GM12801 (cell line): ENCODE data around the gene ASPG.

Experiments used
- CTCF ChIP-seq: IDR thresholded peaks from one replicate; pipeline ENCODE4 v1.5.1; 2011; ENCODE audit warnings: control low read depth; ENCODE audit not compliant: insufficient read length; ENCODE audit errors: extremely low read depth

Gene ASPG

DNA sequence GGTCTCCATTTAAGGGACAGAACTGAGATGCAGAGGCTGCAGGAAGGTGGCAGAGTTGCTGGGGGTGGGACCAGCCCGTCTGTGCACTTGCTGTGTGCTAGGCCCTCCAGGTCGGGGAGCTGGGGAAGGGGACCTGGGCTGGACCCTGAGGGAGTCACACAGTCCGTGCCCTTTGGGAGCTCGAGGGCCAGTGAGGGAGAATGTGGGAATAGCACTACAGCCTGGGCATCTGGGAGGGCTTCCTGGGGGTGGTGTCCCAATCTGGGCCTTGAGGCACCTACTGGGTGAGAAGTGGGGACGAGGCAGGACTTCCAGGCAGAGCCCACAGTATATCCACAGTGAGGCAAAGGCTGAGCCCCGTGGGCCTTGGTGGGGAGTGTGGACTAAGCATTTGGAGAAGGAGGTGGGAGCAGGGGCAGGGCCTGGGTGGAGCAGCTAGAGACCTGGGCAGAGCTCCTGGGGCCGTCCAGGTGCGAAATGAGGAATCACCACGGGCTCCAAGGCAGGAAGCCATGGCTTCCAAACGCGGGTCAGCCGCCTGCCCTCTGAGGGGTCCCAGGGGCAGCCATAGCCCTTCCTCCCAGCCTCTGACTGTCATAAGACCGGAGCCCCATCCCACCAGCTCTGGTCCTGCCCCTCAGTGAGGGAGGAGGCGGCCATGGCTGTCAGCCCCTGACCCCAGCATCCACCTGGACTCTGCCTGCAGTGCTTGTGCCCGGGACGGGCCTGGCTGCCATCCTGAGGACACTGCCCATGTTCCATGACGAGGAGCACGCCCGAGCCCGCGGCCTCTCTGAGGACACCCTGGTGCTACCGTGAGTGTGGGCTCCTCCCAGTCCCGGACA lies 6.6 kb downstream of the ASPG start:
- TF ChIP-seq CTCF, result no peak

GRCh38 chr14:104092931-104093365 lies 7.4 kb downstream of the ASPG start:
- TF ChIP-seq CTCF, result no peak

DNA sequence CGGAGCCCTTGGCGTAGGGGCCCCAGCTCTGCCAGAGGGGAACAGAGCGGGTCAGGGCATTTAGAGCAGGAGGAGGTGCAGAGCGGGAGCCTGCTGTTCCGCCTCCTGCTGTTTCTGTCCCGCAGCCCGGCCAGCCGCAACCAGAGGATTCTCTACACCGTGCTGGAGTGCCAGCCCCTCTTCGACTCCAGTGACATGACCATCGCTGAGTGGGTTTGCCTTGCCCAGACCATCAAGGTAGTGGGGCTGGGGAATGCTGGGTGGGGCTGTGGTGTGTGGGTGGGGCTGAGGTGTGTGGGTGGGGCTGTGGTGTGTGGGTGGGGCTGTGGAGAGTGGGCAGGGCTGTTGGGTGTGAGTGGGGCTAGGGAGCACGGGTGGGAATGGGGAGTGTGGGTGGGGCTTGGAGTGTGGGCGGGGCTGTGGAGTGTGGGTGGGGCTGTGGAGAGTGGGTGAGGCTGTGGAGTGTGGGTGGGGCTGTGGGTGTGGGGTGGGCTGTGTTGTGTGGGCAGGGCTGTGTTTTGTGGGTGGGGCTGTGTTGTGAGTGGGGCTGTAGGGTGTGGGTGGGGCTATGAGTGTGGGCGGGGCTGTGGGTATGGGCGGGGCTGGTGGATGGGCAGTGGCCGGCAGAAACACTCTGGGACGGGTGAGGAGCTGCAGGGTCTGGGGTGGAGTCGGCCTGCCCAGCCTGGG lies 8.0 kb downstream of the ASPG start:
- TF ChIP-seq CTCF, result no peak

GRCh38 chr14:104094056-104094708 lies 8.7 kb downstream of the ASPG start:
- no peak for TF ChIP-seq CTCF

DNA sequence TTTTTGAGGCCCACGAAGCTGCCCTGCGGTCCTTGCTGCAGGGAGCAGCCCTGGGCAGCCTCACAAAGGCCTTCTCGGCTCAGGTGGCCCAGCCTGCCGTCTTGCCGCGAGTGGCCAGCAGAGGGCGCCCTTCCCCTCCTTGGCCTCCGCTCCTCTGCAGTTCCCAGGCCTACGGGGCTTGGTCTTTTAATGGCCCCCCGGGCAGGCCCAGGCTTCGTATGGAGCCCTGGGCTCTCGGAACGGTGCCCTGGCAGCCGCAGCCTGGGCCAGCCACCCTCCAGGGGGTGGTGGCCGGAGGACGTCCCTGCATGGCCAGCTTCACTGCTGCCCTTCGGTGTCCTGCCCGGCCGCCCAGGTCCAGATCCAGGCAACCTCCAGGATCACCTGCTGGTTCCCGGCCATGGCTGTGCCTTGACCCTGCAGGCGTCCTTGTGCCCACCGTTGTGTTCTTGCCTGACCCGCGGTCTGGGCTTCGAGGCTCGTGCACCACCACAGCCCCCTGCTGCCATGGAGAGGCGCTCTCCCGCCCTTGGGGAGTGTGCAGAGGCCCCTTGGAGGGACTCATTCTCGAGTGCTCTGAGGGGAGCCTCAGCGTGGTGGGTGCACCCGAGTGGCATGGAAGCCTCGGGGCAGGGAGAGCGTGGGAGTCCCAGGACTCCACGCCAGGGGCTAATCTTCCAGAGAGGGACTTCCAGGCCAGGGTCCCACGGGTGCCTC lies 9.4 kb downstream of the ASPG start:
- no peak for TF ChIP-seq CTCF

GRCh38 chr14:104095426-104096310 lies 10.2 kb downstream of the ASPG start:
- TF ChIP-seq CTCF, result no peak
